Mucosa of descending colon (tissue), 3 donors: ENCODE results near the gene PIK3R3. TPM values are rescaled to one million over a fixed set of nuclear protein-coding genes. Genes with fewer than 3 reads are reported as not detected.

Source experiments
- ATAC-seq: fragments of 200-7000 bp; cut with Tn5 transposase; one replicate; pipeline ENCODE4 v1.9.1; 2020; ENCODE audit warnings: mild to moderate bottlenecking, moderate library complexity
- DNase-seq, 3 donors: peaks; one replicate each; pipeline ENCODE4 v3.0.0-alpha.2; 2020
- H3K36me3 ChIP-seq: fragments of 200-600 bp; one replicate; pipeline ENCODE4 v1.8.0; 2021; ENCODE audit warnings: low read depth, mild to moderate bottlenecking
- H3K4me1 ChIP-seq: fragments of 200-600 bp; one replicate; pipeline ENCODE4 v1.8.0; 2021; ENCODE audit warnings: low read depth, mild to moderate bottlenecking
- H3K4me3 ChIP-seq: fragments of 200-600 bp; one replicate; pipeline ENCODE4 v1.8.0; 2021; ENCODE audit warnings: mild to moderate bottlenecking
- H3K9me3 ChIP-seq: fragments of 200-600 bp; one replicate; pipeline ENCODE4 v1.8.0; 2021; ENCODE audit warnings: mild to moderate bottlenecking
- CTCF ChIP-seq: fragments of 200-600 bp; IDR thresholded peaks from one replicate; pipeline ENCODE4 v1.8.0; 2022; ENCODE audit warnings: antibody characterized with exemption, mild to moderate bottlenecking
- intact Hi-C, 2 donors: fragments of 100-400 bp; cut with DNase I in 1 of 2; cut with micrococcal nuclease in 1 of 2; formaldehyde crosslinking; loops; one replicate each; pipeline versions ENCODE4 v1.11.0 to v1.11.1; 2022; cut with DNase I, micrococcal nuclease
- total RNA-seq, 3 donors: library from RNA; stranded (reverse); fragmentation: NEBNext Ultra II Directional in 2 of 3; extraction: Animal tissue kit (Norgen Biotek cat#: 25700) in 2 of 3; gene quantifications; one replicate each; pipeline versions ENCODE4 v1.2.1 to v1.2.4, GENCODE V29; 2021 to 2023
- donor health status: DM: no; HTN: no; CAD: no; lungs with moderate emphysema.
- donor health status: DM: no; HTN: no; CAD: no.
- donor health status: DM: no; HTN: yes; CAD: no.

The PIK3R3 gene
- total RNA-seq, 3 donors from 2014 or later = 5.9 to 15.6 (median 10.6) TPM

GRCh38 chr1:46081206-46081605, 51.2 kb downstream of the PIK3R3 start:
- no peaks in the 10 kb centered on the region for H3K4me1 ChIP-seq
- no peak for ATAC-seq
- TF ChIP-seq CTCF = no peak

DNA sequence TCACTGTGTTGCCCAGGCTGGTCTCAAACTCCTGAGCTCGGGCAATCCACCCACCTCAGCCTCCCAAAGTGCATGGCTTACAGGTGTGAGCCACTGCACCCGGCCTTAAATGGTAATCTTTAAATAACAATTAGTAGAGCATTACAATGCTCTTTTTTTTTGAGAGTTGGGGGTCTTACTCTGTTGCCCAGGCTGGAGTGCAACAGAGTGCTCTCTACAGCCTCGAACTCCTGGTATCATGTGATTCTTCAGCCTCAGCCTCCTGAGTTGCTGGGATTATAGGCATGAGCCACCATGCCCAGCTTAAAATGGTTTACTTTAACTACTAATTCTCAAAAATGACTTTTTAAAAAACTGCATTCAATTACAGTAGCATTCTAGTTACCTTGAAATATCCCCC, 52.2 kb downstream of the PIK3R3 start:
- Histone ChIP-seq H3K9me3 (no peaks in the 10 kb centered on the region), H3K4me3 (no peak overlapping the region), H3K36me3 (no peaks in the 10 kb centered on the region), H3K4me1 (no peaks in the 10 kb centered on the region)
- intact Hi-C loops = no loop called here
- ATAC-seq (no peak), DNase-seq (no peak)
- no peak for TF ChIP-seq CTCF

More at GRCh38 chr1:46081206-46081605, 51.2 kb downstream of the PIK3R3 start:
- no peak overlapping the region for H3K4me3 ChIP-seq
- no peak for DNase-seq
- intact Hi-C loops = no loop called here
- H3K9me3 ChIP-seq = no peaks in the 10 kb centered on the region
- H3K36me3 ChIP-seq = no peaks in the 10 kb centered on the region

GRCh38 chr1:46077644-46078043, 54.8 kb downstream of the PIK3R3 start:
- no peak for ATAC-seq
- Histone ChIP-seq H3K36me3 (no peaks in the 10 kb centered on the region), H3K4me3 (no peak overlapping the region), H3K9me3 (no peaks in the 10 kb centered on the region), H3K4me1 (no peaks in the 10 kb centered on the region)
- intact Hi-C loops = no loop called here
- no peak for TF ChIP-seq CTCF
- DNase-seq = no peak

- H3K4me3 ChIP-seq = no peak overlapping the region
- H3K9me3 ChIP-seq = no peaks in the 10 kb centered on the region
- DNase-seq (no peak), ATAC-seq (no peak)
- H3K36me3 ChIP-seq = no peaks in the 10 kb centered on the region
- no peak for TF ChIP-seq CTCF
- intact Hi-C loops = no loop called here
- no peaks in the 10 kb centered on the region for H3K4me1 ChIP-seq
Measured at GRCh38 chr1:46076343-46076742, 56.1 kb downstream of the PIK3R3 start.

DNA sequence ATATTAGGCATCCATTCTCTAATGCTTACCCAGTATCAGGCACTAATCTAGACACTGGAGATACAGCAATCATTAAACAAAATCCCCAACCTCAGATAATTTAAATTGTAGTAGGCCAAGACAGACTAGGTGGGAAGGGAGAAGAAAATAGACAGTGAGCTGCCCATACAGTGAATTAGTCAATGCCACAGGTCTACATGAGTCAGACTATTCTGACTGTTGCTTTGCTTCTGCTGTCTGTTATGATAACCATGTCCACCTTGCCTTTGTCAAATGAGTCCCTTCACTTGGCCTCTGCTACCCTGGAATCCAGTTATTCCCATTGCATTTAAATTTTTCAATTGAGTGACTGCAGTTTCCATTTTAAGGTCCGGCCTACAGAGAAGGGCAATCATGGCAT, 59.5 kb downstream of the PIK3R3 start:
- TF ChIP-seq CTCF = no peak
- H3K4me1 ChIP-seq = no peaks in the 10 kb centered on the region
- H3K4me3 ChIP-seq = no peak overlapping the region
- intact Hi-C loops = no loop called here
- no peaks in the 10 kb centered on the region for H3K36me3 ChIP-seq
- H3K9me3 ChIP-seq = no peaks in the 10 kb centered on the region
- ATAC-seq (no peak), DNase-seq (no peak)

GRCh38 chr1:46070164-46070814, 62.1 kb downstream of the PIK3R3 start:
- ATAC-seq (peak; percentile 22), DNase-seq (no peak)
- H3K4me1 ChIP-seq = no peaks in the 10 kb centered on the region
- no peak overlapping the region for H3K4me3 ChIP-seq
- intact Hi-C loops = no loop called here
- no peaks in the 10 kb centered on the region for H3K9me3 ChIP-seq
- no peaks in the 10 kb centered on the region for H3K36me3 ChIP-seq
- TF ChIP-seq CTCF = no peak
